Germinal center (tissue), 1 donor: Measurements from ENCODE around the gene SNX6.
"Not testable (repeated sequence)": the region's sequence is repeated elsewhere in the genome, so short reads cannot be mapped to it uniquely, and the experiment has no call there.

Experiments
- DNase-seq: peaks from one replicate; pipeline ENCODE4 v3.0.0; 2012; ENCODE audit warnings: mixed read lengths, low spot score

Gene SNX6

GRCh38 chr14:34521071-34521470 lies 108.9 kb downstream of the SNX6 start:
- DNase-seq: not testable (repeated sequence)

DNA sequence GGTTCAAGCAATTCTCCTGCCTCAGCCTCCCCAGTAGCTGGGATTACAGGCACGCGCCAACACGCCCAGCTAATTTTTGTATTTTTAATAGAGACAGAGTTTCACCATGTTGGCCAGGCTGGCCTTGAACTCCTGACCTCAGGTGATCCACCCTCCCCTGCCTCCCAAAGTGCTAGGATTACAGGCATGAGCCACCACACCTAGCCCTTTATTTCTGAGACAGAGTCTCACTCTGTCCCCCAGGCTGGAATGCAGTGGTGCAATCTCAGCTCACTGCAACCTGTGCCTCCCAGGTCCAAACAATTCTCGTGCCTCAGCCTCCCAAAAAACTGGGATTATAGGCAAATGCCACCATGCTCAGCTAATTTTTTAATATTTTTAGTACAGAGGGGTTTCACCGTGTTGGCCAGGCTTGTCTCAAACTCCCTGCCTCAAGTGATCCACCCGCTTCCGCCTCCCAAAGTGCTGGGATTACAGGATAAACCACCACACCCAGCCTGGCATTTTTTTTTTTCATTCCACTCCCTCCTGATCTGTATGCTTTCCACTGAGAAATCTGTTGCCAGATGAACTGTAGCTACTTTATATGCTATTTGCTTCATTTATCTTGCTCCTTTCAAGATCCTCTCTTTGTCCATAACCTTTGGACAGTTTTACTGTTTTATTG lies 109.5 kb downstream of the SNX6 start:
- DNase-seq: not testable (repeated sequence)
